ENCODE results near the gene RLN3. TPM values are rescaled to one million over a fixed set of nuclear protein-coding genes. Genes with fewer than 3 reads are reported as not detected.

Gene RLN3
- polyA plus RNA-seq, 1 of the 3 experiments (the other 2 are of a cell fraction), result not detected

DNA sequence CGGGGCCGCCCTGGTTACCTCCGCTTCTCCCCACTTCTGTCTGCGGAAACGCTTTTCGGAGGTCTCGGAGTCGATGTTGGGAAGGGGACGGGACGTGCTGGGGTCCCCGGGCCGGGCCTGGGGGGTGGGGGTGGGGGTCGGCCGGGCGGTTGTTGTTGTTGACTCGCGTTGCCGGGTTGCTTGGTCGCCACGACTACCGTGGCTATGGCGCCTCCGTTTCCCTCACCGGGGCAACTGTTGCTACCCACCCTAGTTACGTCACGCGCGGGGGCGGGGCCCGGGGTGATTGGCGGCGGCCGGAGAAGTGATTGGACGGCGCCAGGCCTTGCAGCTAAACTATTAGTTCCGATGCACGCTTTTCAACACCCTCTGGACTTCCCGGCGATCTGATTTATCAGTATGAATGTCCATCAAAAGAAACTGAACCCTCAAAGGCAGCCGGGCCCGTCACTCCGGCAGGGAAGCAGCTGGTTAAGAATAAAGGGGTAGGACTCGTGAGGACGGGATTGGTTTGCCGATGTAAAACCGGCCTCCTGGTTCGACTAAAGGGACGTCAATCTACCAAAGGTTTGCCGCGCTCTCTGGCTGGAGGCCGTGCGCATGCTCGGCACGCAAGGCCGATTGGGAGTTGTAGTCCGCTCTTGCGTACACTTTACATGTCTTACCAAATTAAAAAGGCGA, 21.7 kb upstream of the RLN3 start, which contains the start of gene RFX1 (continued):
- no peak for TF ChIP-seq RXRA (IDR thresholded peaks at IDR 0.05; ENCODE audit: borderline replicate concordance, low read depth)
- TF ChIP-seq, protein P1, sequence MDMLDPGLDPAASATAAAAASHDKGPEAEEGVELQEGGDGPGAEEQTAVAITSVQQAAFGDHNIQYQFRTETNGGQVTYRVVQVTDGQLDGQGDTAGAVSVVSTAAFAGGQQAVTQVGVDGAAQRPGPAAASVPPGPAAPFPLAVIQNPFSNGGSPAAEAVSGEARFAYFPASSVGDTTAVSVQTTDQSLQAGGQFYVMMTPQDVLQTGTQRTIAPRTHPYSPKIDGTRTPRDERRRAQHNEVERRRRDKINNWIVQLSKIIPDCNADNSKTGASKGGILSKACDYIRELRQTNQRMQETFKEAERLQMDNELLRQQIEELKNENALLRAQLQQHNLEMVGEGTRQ (IDR thresholded peaks at IDR 0.05; ENCODE audit: borderline replicate concordance, low read depth, low read length), result no peak
- TF ChIP-seq FOXM1 (IDR thresholded peaks at IDR 0.05; ENCODE audit: low read depth), result no peak
- no peak for TF ChIP-seq MAX (IDR thresholded peaks at IDR 0.05; ENCODE audit: low read depth)
- no peak for TF ChIP-seq TCF12 (IDR thresholded peaks at IDR 0.05)
- TF ChIP-seq FOXJ3 (CRISPR knock-in tag; IDR thresholded peaks at IDR 0.05), result no peak
- no peak for TF ChIP-seq POLR2AphosphoS5 (IDR thresholded peaks at IDR 0.05; ENCODE audit: low read depth, low read length)
- TF ChIP-seq IRF3 (IDR thresholded peaks at IDR 0.05; ENCODE audit: low read depth, low read length), result peak; percentile 97
- TF ChIP-seq, protein P2, sequence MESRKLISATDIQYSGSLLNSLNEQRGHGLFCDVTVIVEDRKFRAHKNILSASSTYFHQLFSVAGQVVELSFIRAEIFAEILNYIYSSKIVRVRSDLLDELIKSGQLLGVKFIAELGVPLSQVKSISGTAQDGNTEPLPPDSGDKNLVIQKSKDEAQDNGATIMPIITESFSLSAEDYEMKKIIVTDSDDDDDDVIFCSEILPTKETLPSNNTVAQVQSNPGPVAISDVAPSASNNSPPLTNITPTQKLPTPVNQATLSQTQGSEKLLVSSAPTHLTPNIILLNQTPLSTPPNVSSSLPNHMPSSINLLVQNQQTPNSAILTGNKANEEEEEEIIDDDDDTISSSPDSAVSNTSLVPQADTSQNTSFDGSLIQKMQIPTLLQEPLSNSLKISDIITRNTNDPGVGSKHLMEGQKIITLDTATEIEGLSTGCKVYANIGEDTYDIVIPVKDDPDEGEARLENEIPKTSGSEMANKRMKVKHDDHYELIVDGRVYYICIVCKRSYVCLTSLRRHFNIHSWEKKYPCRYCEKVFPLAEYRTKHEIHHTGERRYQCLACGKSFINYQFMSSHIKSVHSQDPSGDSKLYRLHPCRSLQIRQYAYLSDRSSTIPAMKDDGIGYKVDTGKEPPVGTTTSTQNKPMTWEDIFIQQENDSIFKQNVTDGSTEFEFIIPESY (IDR thresholded peaks at IDR 0.05; ENCODE audit: borderline replicate concordance, low read depth), result peak; percentile 86; the same call in 1 of the 2 replicates
- TF ChIP-seq RAD21 (IDR thresholded peaks at IDR 0.05; ENCODE audit: low read length), result no peak
- TF ChIP-seq TAF1 (IDR thresholded peaks at IDR 0.05; ENCODE audit: borderline replicate concordance, low read depth, low read length), result no peak
- peak; percentile 60 for TF ChIP-seq GABPA (IDR thresholded peaks at IDR 0.05; ENCODE audit: low read depth)
- no peak for TF ChIP-seq EP300 (IDR thresholded peaks at IDR 0.05; ENCODE audit: borderline replicate concordance in 1 of 2, low read depth in 1 of 2, low read length in 1 of 2)
- TF ChIP-seq FOSL2 (IDR thresholded peaks at IDR 0.05; ENCODE audit: borderline replicate concordance, low read depth), result no peak
- TF ChIP-seq ELF1 (IDR thresholded peaks at IDR 0.05), result peak; percentile 43; the same call in 1 of the 2 replicates
- no peak for TF ChIP-seq SIN3A (IDR thresholded peaks at IDR 0.05; ENCODE audit: borderline replicate concordance, low read depth, low read length)
- TF ChIP-seq SMC3 (IDR thresholded peaks at IDR 0.05; ENCODE audit: low read depth, low read length), result no peak
- no peak for TF ChIP-seq NFIC (IDR thresholded peaks at IDR 0.05; ENCODE audit: borderline replicate concordance)
- TF ChIP-seq JUND (IDR thresholded peaks at IDR 0.05), result no peak
- no peak for TF ChIP-seq RFX5 (IDR thresholded peaks at IDR 0.05; ENCODE audit: low read length)
- TF ChIP-seq EZH2phosphoT487 (IDR thresholded peaks at IDR 0.05; ENCODE audit: borderline replicate concordance, low read depth), result no peak
